Stomach (tissue), 9 donors: ENCODE results near the gene PPFIA1. TPM values are rescaled to one million over a fixed set of nuclear protein-coding genes. Genes with fewer than 3 reads are reported as not detected.

ENCODE experiments used
- DNase-seq, 2 donors: peaks; one replicate each; pipeline versions ENCODE4 v3.0.0 to v3.0.0-alpha.2; 2013 to 2019
- H3K27ac ChIP-seq, 5 donors: fragments of 200-600 bp in 4 of 5; sonication (generic) in 4 of 5; one replicate each; pipeline ENCODE4 v1.5.1; 2013 to 2019; ENCODE audit warnings: mild to moderate bottlenecking in 1 of 5, moderate library complexity in 1 of 5
- H3K27me3 ChIP-seq, 3 donors: fragments of 200-600 bp; sonication (generic); one replicate each; pipeline ENCODE4 v1.5.1; 2017 to 2019; ENCODE audit warnings: mixed run types in 1 of 3
- H3K36me3 ChIP-seq, 4 donors: fragments of 200-600 bp; sonication (generic); 1 replicate in 3 of 4; 2 replicates in 1 of 4; pipeline ENCODE4 v1.5.1; 2016 to 2019
- H3K4me1 ChIP-seq, 4 donors: fragments of 200-600 bp; sonication (generic); one replicate each; pipeline ENCODE4 v1.5.1; 2016 to 2019
- H3K4me3 ChIP-seq, 4 donors: fragments of 200-600 bp; sonication (generic) in 3 of 4; one replicate each; pipeline ENCODE4 v1.5.1; 2016 to 2019; ENCODE audit warnings: mild to moderate bottlenecking in 1 of 4
- H3K9me3 ChIP-seq, 4 donors: fragments of 200-600 bp; sonication (generic); one replicate each; pipeline ENCODE4 v1.5.1; 2016 to 2019
- CTCF ChIP-seq, 7 experiments: fragments of 450-650 bp in 4 of 7; fragments of 200-600 bp in 3 of 7; sonication (generic) in 3 of 7; IDR thresholded peaks; one replicate each; pipeline ENCODE4 v1.5.1; 2016 to 2019; ENCODE audit warnings: antibody characterized with exemption in 7 of 7, control low read depth in 2 of 7, mild to moderate bottlenecking in 1 of 7
- EP300 ChIP-seq: sonication (generic); formaldehyde crosslinking; IDR thresholded peaks from one replicate; pipeline ENCODE4 v1.6.1; 2017; ENCODE audit warnings: antibody characterized with exemption
- POLR2A ChIP-seq, 4 donors: fragments of 450-650 bp; IDR thresholded peaks; one replicate each; pipeline ENCODE4 v1.6.1; 2016; ENCODE audit warnings: antibody characterized with exemption in 4 of 4, control low read depth in 2 of 4, mild to moderate bottlenecking in 1 of 4, moderate library complexity in 1 of 4
- POLR2AphosphoS5 ChIP-seq, 3 donors: sonication (generic); formaldehyde crosslinking; IDR thresholded peaks; one replicate each; pipeline ENCODE4 v1.6.1; 2016; ENCODE audit warnings: antibody characterized with exemption in 3 of 3
- WGBS, 5 donors: extraction: QIAGEN DNeasy Blood & Tissue Kit in 3 of 5; methylation state at CpG; one replicate each; pipeline versions ENCODE4 v1.1.5 to v1.1.7; 2013 to 2018; 5-methylcytosine and 5-hydroxymethylcytosine counted together
- intact Hi-C: fragments of 100-400 bp; cut with DNase I; formaldehyde crosslinking; loops from one replicate; pipeline ENCODE4 v1.15.1; 2023; ENCODE audit warnings: low total_unique reads
- polyA plus RNA-seq, 3 donors: library from polyadenylated mRNA; stranded (reverse); fragments of 200-250 nt; gene quantifications; one replicate each; pipeline ENCODE4 v1.2.3, GENCODE V29; 2013
- small RNA-seq, 4 donors: library from RNA; depleted of rRNA; stranded (forward); fragments of <200 nt; gene quantifications; one replicate each; pipeline ENCODE3, GENCODE V24; 2016
- total RNA-seq, 5 donors: library from RNA; depleted of rRNA; stranded (reverse); fragments of >200 nt; gene quantifications; one replicate each; pipeline versions ENCODE4 v1.1.0 to v1.2.3, GENCODE V29; 2014 to 2016
- donor health status: healthy with polysubstance abuse.
- donor health status: Bipolar disorder and iron deficiency.
- donor health status: healthy.

Gene PPFIA1
- total and polyA plus RNA-seq, 8 donors, result 10.8 to 108 (median 35.5) TPM

- no peak overlapping the region for H3K4me3 ChIP-seq
- H3K27me3 ChIP-seq, result no peaks in the 10 kb centered on the region
- peaks cover 81 to 100% (median 97%) of the 10 kb centered on the region in 4 donors for H3K36me3 ChIP-seq
- H3K9me3 ChIP-seq, result no peaks in the 10 kb centered on the region
- no peak for DNase-seq
- intact Hi-C loops, result no loop called here
- no peaks in the 10 kb centered on the region for H3K4me1 ChIP-seq
- WGBS, 5 donors, result 71 to 82% (median 79%) methylated on average over 14 to 16 of the region's 16 CpGs
- H3K27ac ChIP-seq, result no peak overlapping the region
- no peak for TF ChIP-seq POLR2AphosphoS5 (IDR thresholded peaks at IDR 0.05)
- TF ChIP-seq EP300, result no peak
- no peak for TF ChIP-seq CTCF (IDR thresholded peaks at IDR 0.05)
- TF ChIP-seq POLR2A (IDR thresholded peaks at IDR 0.05), result no peak
Measured at GRCh38 chr11:70432065-70432464, 161.6 kb downstream of the PPFIA1 start.

GRCh38 chr11:70432580-70432979, 162.1 kb downstream of the PPFIA1 start:
- no peak for TF ChIP-seq POLR2AphosphoS5 (IDR thresholded peaks at IDR 0.05)
- TF ChIP-seq EP300, result no peak
- no peak for TF ChIP-seq POLR2A (IDR thresholded peaks at IDR 0.05)
- no peak for TF ChIP-seq CTCF (IDR thresholded peaks at IDR 0.05)

GRCh38 chr11:70433038-70433437, 162.5 kb downstream of the PPFIA1 start:
- WGBS, 5 donors, result 93 to 96% (median 96%) methylated on average over 9 to 20 of the region's 20 CpGs
- no peak overlapping the region for H3K4me3 ChIP-seq
- H3K27me3 ChIP-seq, result no peaks in the 10 kb centered on the region
- H3K4me1 ChIP-seq, result no peaks in the 10 kb centered on the region
- no peak for DNase-seq
- TF ChIP-seq EP300 (no peak), POLR2A (IDR thresholded peaks at IDR 0.05) (no peak), POLR2AphosphoS5 (IDR thresholded peaks at IDR 0.05) (no peak), CTCF (IDR thresholded peaks at IDR 0.05) (no peak)
- intact Hi-C loops, result no loop called here
- H3K27ac ChIP-seq, result no peak overlapping the region
- no peaks in the 10 kb centered on the region for H3K9me3 ChIP-seq
- peaks cover 75 to 100% (median 98%) of the 10 kb centered on the region in 4 donors for H3K36me3 ChIP-seq

More at GRCh38 chr11:70432580-70432979, 162.1 kb downstream of the PPFIA1 start:
- Histone ChIP-seq H3K4me1 (no peaks in the 10 kb centered on the region), H3K9me3 (no peaks in the 10 kb centered on the region), H3K36me3 (peaks cover 77 to 100% (median 97%) of the 10 kb centered on the region in 4 donors), H3K4me3 (no peak overlapping the region), H3K27me3 (no peaks in the 10 kb centered on the region), H3K27ac (no peak overlapping the region)
- intact Hi-C loops, result no loop called here
- 85 to 91% (median 88%) methylated on average over 11 to 15 of the region's 15 CpGs for WGBS, 5 donors
- no peak for DNase-seq

GRCh38 chr11:70433526-70433925, 163.0 kb downstream of the PPFIA1 start:
- WGBS, 5 donors, result 87 to 91% (median 89%) methylated on average over 13 of the region's 13 CpGs
- H3K4me1 ChIP-seq, result no peaks in the 10 kb centered on the region
- no peak for DNase-seq
- no peak overlapping the region for H3K4me3 ChIP-seq
- intact Hi-C loops, result no loop called here
- peaks cover 75 to 100% (median 100%) of the 10 kb centered on the region in 4 donors for H3K36me3 ChIP-seq
- no peaks in the 10 kb centered on the region for H3K27me3 ChIP-seq
- no peaks in the 10 kb centered on the region for H3K9me3 ChIP-seq
- H3K27ac ChIP-seq, result no peak overlapping the region
- TF ChIP-seq EP300 (no peak), POLR2A (IDR thresholded peaks at IDR 0.05) (no peak), POLR2AphosphoS5 (IDR thresholded peaks at IDR 0.05) (no peak), CTCF (IDR thresholded peaks at IDR 0.05) (no peak)

Small RNA genes within 50 kb of the gene (small RNA-seq; reads per million reads assigned to genes)
- gene MIR548K, result 1.6 to 2.6 (median 2.1) reads per million in 4 donors

Other genes starting within 250 kb of the PPFIA1 start
- gene ANO1, start 192.4 kb upstream of the PPFIA1 start, total RNA-seq, result 10 to 100 TPM in 4 of 5 donors, 1 to 10 TPM in 1; 5.2 to 69.6 (median 32.7) TPM
- 1 to 10 TPM; 1.8 to 5.6 (median 4.3) TPM for gene ANO1, start 192.4 kb upstream of the PPFIA1 start, polyA plus RNA-seq
- gene FADD, start 67.4 kb upstream of the PPFIA1 start, total RNA-seq, result 10 to 100 TPM in 3 of 5 donors, 1 to 10 TPM in 2; 4.0 to 20.4 (median 15.6) TPM
- 10 to 100 TPM; 13.9 to 19.4 (median 17.5) TPM for gene FADD, start 67.4 kb upstream of the PPFIA1 start, polyA plus RNA-seq
- gene CTTN, start 127.8 kb downstream of the PPFIA1 start, total RNA-seq, result 100 to 1,000 TPM; 280 to 390 (median 327) TPM
- 10 to 100 TPM; 69.8 to 83.8 (median 78.5) TPM for gene CTTN, start 127.8 kb downstream of the PPFIA1 start, polyA plus RNA-seq